WTC11 (cell line): ENCODE measurements around the gene PTGES3L. TPM values are rescaled to one million over a fixed set of nuclear protein-coding genes. Genes with fewer than 3 reads are reported as not detected.

Experiments used
- ATAC-seq: fragments of 200-7000 bp; cut with Tn5 transposase; 2 replicates; pipeline ENCODE4 v1.10.0; 2021; ENCODE audit warnings: mild to moderate bottlenecking, moderate library complexity
- CTCF ChIA-PET: fragments of 300-600 bp; sonication (Branson Sonifier 250); formaldehyde crosslinking; loops from one replicate; lab custom pipeline; 2021; ENCODE audit warnings: antibody characterized with exemption; lab: Charles Lee
- POLR2A ChIA-PET: fragments of 350-600 bp; sonication (Branson Sonifier 250); formaldehyde crosslinking; loops from one replicate; lab custom pipeline; 2021; ENCODE audit warnings: antibody characterized with exemption; lab: Charles Lee
- DNase-seq: peaks from one replicate; pipeline ENCODE4 v3.0.0; 2021; ENCODE audit warnings: low spot score
- H3K27ac Mint-ChIP-seq: 2 replicates; pipeline ENCODE4 v1.8.0; 2021; ENCODE audit warnings: mixed read lengths
- H3K27me3 Mint-ChIP-seq: 2 replicates; pipeline ENCODE4 v1.8.0; 2021; ENCODE audit warnings: low read depth, mild to moderate bottlenecking, moderate library complexity, mixed read lengths
- H3K36me3 Mint-ChIP-seq: 2 replicates; pipeline ENCODE4 v1.8.0; 2021; ENCODE audit warnings: mixed read lengths
- H3K4me1 Mint-ChIP-seq: 2 replicates; pipeline ENCODE4 v1.8.0; 2022; ENCODE audit warnings: mixed read lengths
- H3K4me3 Mint-ChIP-seq: 2 replicates; pipeline ENCODE4 v1.8.0; 2021; ENCODE audit warnings: mild to moderate bottlenecking, moderate library complexity, mixed read lengths
- H3K9me3 Mint-ChIP-seq: 2 replicates; pipeline ENCODE4 v1.8.0; 2021; ENCODE audit warnings: mixed read lengths
- AR ChIP-seq: fragments of 250-450 bp; sonication (Bioruptor Pico); IDR thresholded peaks from 2 replicates; pipeline ENCODE4 v1.9.0; 2021; ENCODE audit warnings: mild to moderate bottlenecking
- ERG ChIP-seq: fragments of 250-450 bp; sonication (Bioruptor Pico); IDR thresholded peaks from 2 replicates; pipeline ENCODE4 v1.8.0; 2021; ENCODE audit warnings: mild to moderate bottlenecking
- GABPB1 ChIP-seq: sonication (generic); formaldehyde crosslinking; IDR thresholded peaks from 2 replicates; pipeline ENCODE4 v1.8.1; 2023; ENCODE audit warnings: mild to moderate bottlenecking, missing genetic modification reagents
- KAT7 ChIP-seq: sonication (generic); formaldehyde crosslinking; IDR thresholded peaks from 2 replicates; pipeline ENCODE4 v1.8.1; 2023; ENCODE audit warnings: missing genetic modification reagents, mild to moderate bottlenecking, borderline replicate concordance
- MXD4 ChIP-seq: fragments of 250-450 bp; sonication (Bioruptor Pico); IDR thresholded peaks from 2 replicates; pipeline ENCODE4 v1.8.0; 2021; ENCODE audit warnings: mild to moderate bottlenecking, moderate library complexity, borderline replicate concordance
- NFYB ChIP-seq: sonication (generic); formaldehyde crosslinking; conservative IDR thresholded peaks from 2 replicates; pipeline ENCODE4 v1.8.0; 2022; ENCODE audit warnings: low read depth, missing genetic modification reagents
- NR2C2 ChIP-seq: sonication (generic); formaldehyde crosslinking; IDR thresholded peaks from 2 replicates; pipeline ENCODE4 v1.8.0; 2022; ENCODE audit warnings: mild to moderate bottlenecking, missing genetic modification reagents
- SMAD4 ChIP-seq: sonication (generic); formaldehyde crosslinking; IDR thresholded peaks from 2 replicates; pipeline ENCODE4 v1.8.0; 2022; ENCODE audit warnings: mild to moderate bottlenecking, missing genetic modification reagents
- SP1 ChIP-seq: sonication (generic); formaldehyde crosslinking; conservative IDR thresholded peaks from 2 replicates; pipeline ENCODE4 v1.8.1; 2022; ENCODE audit warnings: missing genetic modification reagents
- TEAD1 ChIP-seq: sonication (generic); formaldehyde crosslinking; IDR thresholded peaks from 2 replicates; pipeline ENCODE4 v1.8.0; 2022; ENCODE audit warnings: mild to moderate bottlenecking, missing genetic modification reagents
- TEAD4 ChIP-seq: sonication (generic); formaldehyde crosslinking; IDR thresholded peaks from 2 replicates; pipeline ENCODE4 v1.8.0; 2022; ENCODE audit warnings: mild to moderate bottlenecking, missing genetic modification reagents
- TP53 ChIP-seq: sonication (generic); formaldehyde crosslinking; IDR thresholded peaks from 2 replicates; pipeline ENCODE4 v1.8.1; 2023; ENCODE audit warnings: mild to moderate bottlenecking, missing genetic modification reagents
- USF2 ChIP-seq: sonication (generic); formaldehyde crosslinking; IDR thresholded peaks from 2 replicates; pipeline ENCODE4 v1.8.1; 2023; ENCODE audit warnings: mild to moderate bottlenecking, missing genetic modification reagents, moderate library complexity
- ZNF232 ChIP-seq: sonication (generic); formaldehyde crosslinking; IDR thresholded peaks from 2 replicates; pipeline ENCODE4 v1.8.0; 2022; ENCODE audit warnings: mild to moderate bottlenecking, missing genetic modification reagents
- total RNA-seq: library from RNA; stranded (reverse); gene quantifications from 3 replicates; pipeline ENCODE4 v1.2.3, GENCODE V29; 2021
- TF ChIP-seq, protein P1 (sequence below): sonication (generic); formaldehyde crosslinking; IDR thresholded peaks from 2 replicates; pipeline ENCODE4 v1.8.1; 2023; ENCODE audit warnings: mild to moderate bottlenecking, missing genetic modification reagents, borderline replicate concordance
- TF ChIP-seq, protein P2 (sequence below): fragments of 250-450 bp; sonication (Bioruptor Pico); IDR thresholded peaks from 2 replicates; pipeline ENCODE4 v1.9.0; 2021; ENCODE audit warnings: mild to moderate bottlenecking
- TF ChIP-seq, protein P3 (sequence below): sonication (generic); formaldehyde crosslinking; IDR thresholded peaks from 2 replicates; pipeline ENCODE4 v1.8.0; 2022; ENCODE audit warnings: mild to moderate bottlenecking, missing genetic modification reagents
- TF ChIP-seq, protein P4 (sequence below): sonication (generic); formaldehyde crosslinking; IDR thresholded peaks from 2 replicates; pipeline ENCODE4 v1.8.0; 2022; ENCODE audit warnings: mild to moderate bottlenecking, missing genetic modification reagents
- TF ChIP-seq, protein P5 (sequence below): fragments of 250-450 bp; sonication (Bioruptor Pico); IDR thresholded peaks from 2 replicates; pipeline ENCODE4 v1.9.0; 2021; ENCODE audit warnings: moderate library complexity, mild to moderate bottlenecking, inconsistent platforms, borderline replicate concordance

Gene PTGES3L
- total RNA-seq, 1 experiment from 2014 or later, result 2.1 TPM

DNA sequence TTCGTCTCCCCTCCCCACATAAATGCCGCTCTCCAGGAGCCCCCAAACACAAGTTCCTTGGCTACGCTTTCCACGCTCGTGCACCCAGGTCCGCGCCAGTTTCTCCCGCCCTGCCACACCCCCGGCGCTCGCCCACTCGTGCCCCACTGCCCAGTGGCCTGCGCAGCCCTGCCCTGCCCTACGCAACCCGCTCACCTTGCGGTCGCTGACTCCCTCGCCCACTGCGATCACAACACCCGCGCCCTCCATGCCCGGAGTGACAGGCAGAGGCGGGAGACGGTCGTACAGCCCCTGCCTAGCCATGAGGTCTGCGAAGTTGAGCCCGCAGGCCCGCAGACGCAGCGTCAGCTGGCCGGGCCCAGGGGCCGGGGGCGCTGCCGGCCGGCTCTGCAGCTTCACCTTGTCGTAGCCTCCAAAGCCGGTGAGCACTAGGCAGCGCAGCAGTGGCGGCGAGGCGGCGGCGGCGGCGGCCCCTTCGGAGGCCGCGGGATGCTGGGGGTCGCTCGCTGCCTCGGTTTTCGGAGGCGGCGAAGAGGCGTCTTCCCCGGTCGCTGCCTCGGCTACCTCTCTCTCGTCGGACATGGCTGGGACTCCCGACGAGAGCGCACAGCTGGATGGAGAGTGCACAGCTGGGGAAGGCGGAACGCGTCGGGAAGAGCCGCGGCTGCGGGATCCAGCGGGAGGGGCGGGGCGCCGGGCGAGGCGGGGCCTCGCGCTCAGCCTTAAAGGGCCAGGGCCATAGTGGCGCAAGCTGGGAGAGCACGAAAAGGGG is 42.0 kb upstream of the PTGES3L start, which contains the start of gene VAT1 (continued):
- TF ChIP-seq TEAD1 (CRISPR knock-in tag), result 0 out of 2 replicates have a peak, but pooled peaks have one; percentile 11
- TF ChIP-seq MXD4 (CRISPR knock-in tag), result no peak
- TF ChIP-seq, protein P1, sequence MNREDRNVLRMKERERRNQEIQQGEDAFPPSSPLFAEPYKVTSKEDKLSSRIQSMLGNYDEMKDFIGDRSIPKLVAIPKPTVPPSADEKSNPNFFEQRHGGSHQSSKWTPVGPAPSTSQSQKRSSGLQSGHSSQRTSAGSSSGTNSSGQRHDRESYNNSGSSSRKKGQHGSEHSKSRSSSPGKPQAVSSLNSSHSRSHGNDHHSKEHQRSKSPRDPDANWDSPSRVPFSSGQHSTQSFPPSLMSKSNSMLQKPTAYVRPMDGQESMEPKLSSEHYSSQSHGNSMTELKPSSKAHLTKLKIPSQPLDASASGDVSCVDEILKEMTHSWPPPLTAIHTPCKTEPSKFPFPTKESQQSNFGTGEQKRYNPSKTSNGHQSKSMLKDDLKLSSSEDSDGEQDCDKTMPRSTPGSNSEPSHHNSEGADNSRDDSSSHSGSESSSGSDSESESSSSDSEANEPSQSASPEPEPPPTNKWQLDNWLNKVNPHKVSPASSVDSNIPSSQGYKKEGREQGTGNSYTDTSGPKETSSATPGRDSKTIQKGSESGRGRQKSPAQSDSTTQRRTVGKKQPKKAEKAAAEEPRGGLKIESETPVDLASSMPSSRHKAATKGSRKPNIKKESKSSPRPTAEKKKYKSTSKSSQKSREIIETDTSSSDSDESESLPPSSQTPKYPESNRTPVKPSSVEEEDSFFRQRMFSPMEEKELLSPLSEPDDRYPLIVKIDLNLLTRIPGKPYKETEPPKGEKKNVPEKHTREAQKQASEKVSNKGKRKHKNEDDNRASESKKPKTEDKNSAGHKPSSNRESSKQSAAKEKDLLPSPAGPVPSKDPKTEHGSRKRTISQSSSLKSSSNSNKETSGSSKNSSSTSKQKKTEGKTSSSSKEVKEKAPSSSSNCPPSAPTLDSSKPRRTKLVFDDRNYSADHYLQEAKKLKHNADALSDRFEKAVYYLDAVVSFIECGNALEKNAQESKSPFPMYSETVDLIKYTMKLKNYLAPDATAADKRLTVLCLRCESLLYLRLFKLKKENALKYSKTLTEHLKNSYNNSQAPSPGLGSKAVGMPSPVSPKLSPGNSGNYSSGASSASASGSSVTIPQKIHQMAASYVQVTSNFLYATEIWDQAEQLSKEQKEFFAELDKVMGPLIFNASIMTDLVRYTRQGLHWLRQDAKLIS, result no peak; the same call in 1 of the 2 replicates
- peak; percentile 43; the same call in 1 of the 2 replicates for TF ChIP-seq NR2C2 (CRISPR knock-in tag)
- peak; percentile 76 for TF ChIP-seq SP1 (CRISPR knock-in tag)
- no peak; the same call in 1 of the 2 replicates for TF ChIP-seq ZNF232 (CRISPR knock-in tag)
- peak; percentile 86; the same call in 1 of the 2 replicates for TF ChIP-seq KAT7 (CRISPR knock-in tag)
- 0 out of 2 replicates have a peak, but pooled peaks have one; percentile 34 for TF ChIP-seq USF2 (CRISPR knock-in tag)
- TF ChIP-seq, protein P2, sequence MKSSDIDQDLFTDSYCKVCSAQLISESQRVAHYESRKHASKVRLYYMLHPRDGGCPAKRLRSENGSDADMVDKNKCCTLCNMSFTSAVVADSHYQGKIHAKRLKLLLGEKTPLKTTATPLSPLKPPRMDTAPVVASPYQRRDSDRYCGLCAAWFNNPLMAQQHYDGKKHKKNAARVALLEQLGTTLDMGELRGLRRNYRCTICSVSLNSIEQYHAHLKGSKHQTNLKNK (CRISPR knock-in tag), result no peak
- TF ChIP-seq SMAD4, result 0 out of 2 replicates have a peak, but pooled peaks have one; percentile 32
- TF ChIP-seq, protein P3, sequence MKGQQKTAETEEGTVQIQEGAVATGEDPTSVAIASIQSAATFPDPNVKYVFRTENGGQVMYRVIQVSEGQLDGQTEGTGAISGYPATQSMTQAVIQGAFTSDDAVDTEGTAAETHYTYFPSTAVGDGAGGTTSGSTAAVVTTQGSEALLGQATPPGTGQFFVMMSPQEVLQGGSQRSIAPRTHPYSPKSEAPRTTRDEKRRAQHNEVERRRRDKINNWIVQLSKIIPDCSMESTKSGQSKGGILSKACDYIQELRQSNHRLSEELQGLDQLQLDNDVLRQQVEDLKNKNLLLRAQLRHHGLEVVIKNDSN (CRISPR knock-in tag), result peak; percentile 7; the same call in 1 of the 2 replicates
- TF ChIP-seq GABPB1 (CRISPR knock-in tag), result peak; percentile 46; the same call in 1 of the 2 replicates
- 0 out of 2 replicates have a peak, but pooled peaks have one; percentile 36 for TF ChIP-seq TP53
- TF ChIP-seq TEAD4 (CRISPR knock-in tag), result peak; percentile 29; the same call in 1 of the 2 replicates
- TF ChIP-seq, protein P4, sequence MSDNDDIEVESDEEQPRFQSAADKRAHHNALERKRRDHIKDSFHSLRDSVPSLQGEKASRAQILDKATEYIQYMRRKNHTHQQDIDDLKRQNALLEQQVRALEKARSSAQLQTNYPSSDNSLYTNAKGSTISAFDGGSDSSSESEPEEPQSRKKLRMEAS (CRISPR knock-in tag), result peak; percentile 21; the same call in 1 of the 2 replicates

DNA sequence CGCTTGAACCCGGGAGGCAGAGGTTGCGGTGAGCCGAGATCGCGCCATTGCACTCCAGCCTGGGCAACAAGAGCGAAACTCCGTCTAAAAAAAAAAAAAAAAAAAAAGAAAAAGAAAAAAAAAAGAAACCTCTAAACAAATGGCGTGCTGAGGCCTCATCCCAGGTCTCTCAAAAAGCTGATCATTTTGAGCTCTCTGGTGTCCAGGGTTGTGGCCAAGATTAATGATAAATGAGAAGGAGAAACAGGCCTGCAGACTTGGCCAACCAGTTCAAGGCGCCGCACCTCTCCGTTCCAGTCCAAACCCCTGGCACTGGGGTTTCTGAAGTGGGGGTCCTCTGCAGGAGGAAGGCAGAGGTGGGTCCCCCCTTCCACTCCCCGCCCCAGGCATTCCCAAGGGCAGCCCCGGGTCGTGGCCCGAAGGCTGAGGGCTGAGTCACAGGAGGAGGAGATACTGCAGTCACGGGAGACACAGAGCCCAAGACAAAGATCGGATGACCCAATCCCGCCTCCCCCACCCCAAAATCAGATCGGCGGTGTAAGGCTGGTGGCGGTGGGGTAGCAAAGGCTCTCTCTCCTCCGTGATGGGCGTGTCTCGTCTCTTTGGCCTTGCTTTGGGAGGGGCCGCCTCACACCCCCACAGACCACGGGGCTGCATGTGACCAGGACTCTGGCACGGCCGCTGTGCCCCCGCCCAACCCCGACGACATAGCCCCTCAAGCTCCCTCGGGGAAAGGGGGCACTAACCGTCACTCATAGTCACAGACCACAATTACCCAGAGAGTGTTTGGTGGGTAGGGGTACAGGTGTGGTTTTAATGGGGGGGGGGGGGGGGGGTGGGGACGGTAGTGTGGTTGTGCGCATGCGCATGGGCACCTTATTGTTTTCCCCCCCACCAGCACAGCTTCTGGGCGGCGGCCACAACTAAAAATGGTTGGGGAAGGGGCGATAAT is 41.2 kb upstream of the PTGES3L start:
- Mint-ChIP-seq H3K27ac (peak overlapping the region; percentile 91), H3K27me3 (no peaks in the 10 kb centered on the region), H3K4me1 (peaks cover 21% of the 10 kb centered on the region), H3K9me3 (no peaks in the 10 kb centered on the region), H3K36me3 (peaks cover 12% of the 10 kb centered on the region), H3K4me3 (peak overlapping the region; percentile 94)
- POLR2A ChIA-PET, result interaction anchor here (0.6 to 2.3 kb wide), 13 partner anchors 11 to 338 kb away, joined by 3 to 27 read pairs (median 4); partner anchors contain the start of genes IFI35, NBR1 and RPL27
- CTCF ChIA-PET, result interaction anchor here (0.5 to 1.8 kb wide), 10 partner anchors 14 to 1166 kb away, joined by 3 to 14 read pairs (median 5); partner anchors contain the start of genes IFI35, RPL27, TMEM106A and TMUB2
- DNase-seq (peak; percentile 64), ATAC-seq (no peak; the same call in 1 of the 2 replicates)
- no peak for TF ChIP-seq NFYB (CRISPR knock-in tag)
- no peak for TF ChIP-seq AR
- no peak for TF ChIP-seq ERG (CRISPR knock-in tag)
- TF ChIP-seq, protein P3 (CRISPR knock-in tag), result peak; percentile 72; the same call in 1 of the 2 replicates
- TF ChIP-seq, protein P5, sequence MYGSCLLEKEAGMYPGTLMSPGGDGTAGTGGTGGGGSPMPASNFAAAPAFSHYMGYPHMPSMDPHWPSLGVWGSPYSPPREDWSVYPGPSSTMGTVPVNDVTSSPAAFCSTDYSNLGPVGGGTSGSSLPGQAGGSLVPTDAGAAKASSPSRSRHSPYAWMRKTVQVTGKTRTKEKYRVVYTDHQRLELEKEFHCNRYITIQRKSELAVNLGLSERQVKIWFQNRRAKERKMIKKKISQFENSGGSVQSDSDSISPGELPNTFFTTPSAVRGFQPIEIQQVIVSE (CRISPR knock-in tag), result no peak
